PC-9 (cell line): ENCODE measurements around the gene ALK. TPM values are rescaled to one million over a fixed set of nuclear protein-coding genes. Genes with fewer than 3 reads are reported as not detected.

ENCODE experiments used
- BruUV-seq: library from RNA; stranded (reverse); fragments of 400-500 nt; replicated peaks from 2 replicates; lab custom pipeline; 2021; lab: Mats Ljungman, UMichigan
- CTCF ChIA-PET: fragments of 300-600 bp; sonication (Branson Sonifier 250); formaldehyde crosslinking; loops from one replicate; lab custom pipeline; 2022; ENCODE audit warnings: antibody characterized with exemption; lab: Charles Lee
- POLR2A ChIA-PET: fragments of 300-600 bp; sonication (Branson Sonifier 250); formaldehyde crosslinking; loops from one replicate; lab custom pipeline; 2022; ENCODE audit warnings: antibody characterized with exemption; ENCODE audit not compliant: unreplicated experiment; lab: Charles Lee
- DNase-seq, 2 experiments: peaks; one replicate each; pipeline versions ENCODE4 v3.0.0 to v3.0.0-alpha.2; 2015 to 2022; ENCODE audit warnings: mixed read lengths in 1 of 2
- H2AFZ ChIP-seq: fragments of 200-600 bp; sonication (generic); 2 replicates; pipeline ENCODE4 v1.8.1; 2017; ENCODE audit warnings: antibody characterized with exemption
- H3F3A ChIP-seq: fragments of 200-600 bp; sonication (generic); 2 replicates; pipeline ENCODE4 v1.8.1; 2017; ENCODE audit warnings: antibody characterized with exemption, mild to moderate bottlenecking, low read depth; ENCODE audit not compliant: insufficient read depth
- H3K27ac ChIP-seq: fragments of 200-600 bp; sonication (generic); 2 replicates; pipeline ENCODE4 v1.6.1; 2016; ENCODE audit warnings: mixed run types
- H3K27me3 ChIP-seq: fragments of 200-600 bp; sonication (generic); 2 replicates; pipeline ENCODE4 v1.6.1; 2016; ENCODE audit warnings: low read depth, mixed run types; ENCODE audit not compliant: insufficient read depth
- H3K36me3 ChIP-seq: fragments of 200-600 bp; sonication (generic); 2 replicates; pipeline ENCODE4 v1.6.1; 2016; ENCODE audit warnings: low read depth, mixed run types
- H3K4me1 ChIP-seq: fragments of 200-600 bp; sonication (generic); replicated peaks from 2 replicates; pipeline ENCODE4 v1.6.1; 2016; ENCODE audit warnings: mixed run types; ENCODE audit not compliant: insufficient read depth
- H3K4me2 ChIP-seq: fragments of 200-600 bp; sonication (generic); 2 replicates; pipeline ENCODE4 v1.6.1; 2017; ENCODE audit warnings: mixed run types
- H3K4me3 ChIP-seq: fragments of 200-600 bp; sonication (generic); 2 replicates; pipeline ENCODE4 v1.6.1; 2016; ENCODE audit warnings: mixed run types
- H3K79me2 ChIP-seq: fragments of 200-600 bp; sonication (generic); 2 replicates; pipeline ENCODE4 v1.6.1; 2017; ENCODE audit warnings: low read depth, mixed run types
- H3K9me2 ChIP-seq: fragments of 200-600 bp; sonication (generic); 2 replicates; pipeline ENCODE4 v1.8.1; 2017; ENCODE audit warnings: mild to moderate bottlenecking; ENCODE audit not compliant: insufficient read depth
- H3K9me3 ChIP-seq: fragments of 200-600 bp; sonication (generic); 2 replicates; pipeline ENCODE4 v1.8.1; 2016; ENCODE audit warnings: low read depth; ENCODE audit not compliant: insufficient read depth
- H4K20me1 ChIP-seq: fragments of 200-600 bp; sonication (generic); 2 replicates; pipeline ENCODE4 v1.8.1; 2017; ENCODE audit not compliant: insufficient read depth
- CTCF ChIP-seq: fragments of 200-600 bp; sonication (generic); conservative IDR thresholded peaks from 2 replicates; pipeline ENCODE4 v1.6.1; 2017; ENCODE audit warnings: mixed run types, antibody characterized with exemption, mild to moderate bottlenecking, moderate library complexity
- EZH2 ChIP-seq: fragments of 200-600 bp; sonication (generic); IDR thresholded peaks from 2 replicates; pipeline ENCODE4 v1.8.0; 2017; ENCODE audit warnings: antibody characterized with exemption, low read depth
- intact Hi-C: fragments of 100-400 bp; cut with micrococcal nuclease; formaldehyde crosslinking; loops from one replicate; pipeline ENCODE4 v1.10.0; 2022; ENCODE audit not compliant: unreplicated experiment
- total RNA-seq: library from RNA; stranded (reverse); gene quantifications from 2 replicates; pipeline ENCODE4 v1.2.3, GENCODE V29; 2021

ALK gene
- total RNA-seq, 1 experiment from 2014 or later = not detected

- Histone ChIP-seq H3K4me1 (no peaks in the 10 kb centered on the region), H3K79me2 (no peaks in the 10 kb centered on the region), H3F3A (no peaks in the 10 kb centered on the region), H3K9me2 (no peaks in the 10 kb centered on the region), H3K9me3 (no peaks in the 10 kb centered on the region), H3K36me3 (no peaks in the 10 kb centered on the region), H4K20me1 (no peaks in the 10 kb centered on the region), H3K27ac (no peak overlapping the region), H3K4me2 (no peak overlapping the region), H2AFZ (no peak overlapping the region), H3K27me3 (peaks cover 39% of the 10 kb centered on the region), H3K4me3 (no peak overlapping the region)
- no peak for TF ChIP-seq CTCF
- TF ChIP-seq EZH2 = no peak
- intact Hi-C loops = no loop called here
- CTCF ChIA-PET = no interaction called here
- no TSS peak for BruUV-seq
- POLR2A ChIA-PET = no interaction called here
- DNase-seq = no peak
Measured at GRCh38 chr2:29525921-29526320, 395.5 kb downstream of the ALK start.

- no peak overlapping the region for H3K4me2 ChIP-seq
- H3K9me2 ChIP-seq = no peaks in the 10 kb centered on the region
- ChIA-PET POLR2A (no interaction called here), CTCF (no interaction called here)
- no peaks in the 10 kb centered on the region for H3K36me3 ChIP-seq
- H4K20me1 ChIP-seq = no peaks in the 10 kb centered on the region
- H3F3A ChIP-seq = no peaks in the 10 kb centered on the region
- H3K4me1 ChIP-seq = no peaks in the 10 kb centered on the region
- no peak overlapping the region for H3K4me3 ChIP-seq
- H2AFZ ChIP-seq = no peak overlapping the region
- H3K79me2 ChIP-seq = no peaks in the 10 kb centered on the region
- intact Hi-C loops = no loop called here
- no peak for DNase-seq
- no peak overlapping the region for H3K27ac ChIP-seq
- H3K27me3 ChIP-seq = peaks cover 46% of the 10 kb centered on the region
- no TSS peak for BruUV-seq
- no peaks in the 10 kb centered on the region for H3K9me3 ChIP-seq
- no peak for TF ChIP-seq CTCF
- TF ChIP-seq EZH2 = no peak
Measured at GRCh38 chr2:29524652-29525051, 396.7 kb downstream of the ALK start.

- no peaks in the 10 kb centered on the region for H3K4me1 ChIP-seq
- peaks cover 46% of the 10 kb centered on the region for H3K27me3 ChIP-seq
- no peaks in the 10 kb centered on the region for H3K79me2 ChIP-seq
- intact Hi-C loops = no loop called here
- BruUV-seq = no TSS peak
- no peaks in the 10 kb centered on the region for H4K20me1 ChIP-seq
- no peaks in the 10 kb centered on the region for H3K9me2 ChIP-seq
- no peaks in the 10 kb centered on the region for H3K9me3 ChIP-seq
- no peak overlapping the region for H3K4me3 ChIP-seq
- no peak overlapping the region for H3K27ac ChIP-seq
- DNase-seq = peak in 1 of 2 experiments; percentile 19
- no peaks in the 10 kb centered on the region for H3K36me3 ChIP-seq
- CTCF ChIA-PET = no interaction called here
- TF ChIP-seq CTCF = no peak
- no peak for TF ChIP-seq EZH2
- no peaks in the 10 kb centered on the region for H3F3A ChIP-seq
- H3K4me2 ChIP-seq = no peak overlapping the region
- no peak overlapping the region for H2AFZ ChIP-seq
- POLR2A ChIA-PET = no interaction called here
Measured at GRCh38 chr2:29522951-29523669, 398.3 kb downstream of the ALK start.
